Smooth muscle cell (in vitro differentiated cells): ENCODE results near the gene RNF38. TPM values are rescaled to one million over a fixed set of nuclear protein-coding genes. Genes with fewer than 3 reads are reported as not detected.

Experiments used
- DNase-seq: peaks from one replicate; lab custom pipeline; 2025; ENCODE audit not compliant: unreplicated experiment; lab: John Stamatoyannopoulos, UW
- H2AFZ ChIP-seq: fragments of 200-600 bp; sonication (generic); 2 replicates; pipeline ENCODE4 v1.6.0; 2016; ENCODE audit warnings: antibody characterized with exemption, low read depth, mild to moderate bottlenecking
- H3F3A ChIP-seq: fragments of 200-600 bp; sonication (generic); 2 replicates; pipeline ENCODE4 v1.6.0; 2017; ENCODE audit warnings: antibody characterized with exemption, low read depth
- H3K27ac ChIP-seq: fragments of 200-600 bp; sonication (generic); 2 replicates; pipeline ENCODE4 v1.5.1; 2016; ENCODE audit warnings: low read depth, mild to moderate bottlenecking
- H3K27me3 ChIP-seq: fragments of 200-600 bp; sonication (generic); 2 replicates; pipeline ENCODE4 v1.6.1; 2016; ENCODE audit warnings: low read depth, mild to moderate bottlenecking
- H3K36me3 ChIP-seq: fragments of 200-600 bp; sonication (generic); 2 replicates; pipeline ENCODE4 v1.5.1; 2016; ENCODE audit warnings: low read depth
- H3K4me1 ChIP-seq: fragments of 200-600 bp; sonication (generic); 2 replicates; pipeline ENCODE4 v1.5.1; 2016; ENCODE audit warnings: low read depth
- H3K4me2 ChIP-seq: fragments of 200-600 bp; sonication (generic); 2 replicates; pipeline ENCODE4 v1.6.0; 2016; ENCODE audit warnings: mild to moderate bottlenecking
- H3K4me3 ChIP-seq: fragments of 200-600 bp; sonication (generic); 2 replicates; pipeline ENCODE4 v1.5.1; 2016; ENCODE audit warnings: mild to moderate bottlenecking
- H3K79me2 ChIP-seq: fragments of 200-600 bp; sonication (generic); 2 replicates; pipeline ENCODE4 v1.6.0; 2016; ENCODE audit warnings: low read depth, mild to moderate bottlenecking
- H3K9ac ChIP-seq: fragments of 200-600 bp; sonication (generic); 2 replicates; pipeline ENCODE4 v1.6.0; 2016; ENCODE audit warnings: low read depth
- H3K9me3 ChIP-seq: fragments of 200-600 bp; sonication (generic); replicated peaks from 2 replicates; pipeline ENCODE4 v1.5.1; 2016; ENCODE audit warnings: low read depth
- H4K20me1 ChIP-seq: fragments of 200-600 bp; sonication (generic); 2 replicates; pipeline ENCODE4 v1.6.0; 2016; ENCODE audit warnings: low read depth
- CTCF ChIP-seq: fragments of 200-600 bp; sonication (generic); IDR thresholded peaks from 2 replicates; pipeline ENCODE4 v1.5.1; 2017; ENCODE audit warnings: borderline replicate concordance, mild to moderate bottlenecking, antibody characterized with exemption; ENCODE audit not compliant: insufficient read depth, poor library complexity, severe bottlenecking
- WGBS: methylation state at CpG from one replicate; pipeline ENCODE4 v1.1.7; 2016; ENCODE audit warnings: low lambda C conversion rate; 5-methylcytosine and 5-hydroxymethylcytosine counted together
- polyA plus RNA-seq: library from polyadenylated mRNA; unstranded; fragments of >200 nt; fragmentation: Nextera tagmentation; extraction: Ambion mirVana; gene quantifications from 2 replicates; pipeline ENCODE4 v1.2.1, GENCODE V29; 2016
- total RNA-seq: library from RNA; depleted of rRNA; stranded (reverse); fragments of >200 nt; gene quantifications from 2 replicates; pipeline ENCODE4 v1.2.3, GENCODE V29; 2014

RNF38 gene
- total and polyA plus RNA-seq, 2 experiments from 2014 or later: 10.1 to 27.5 TPM

GRCh38 chr9:36341936-36342577 is 58.0 kb downstream of the RNF38 start:
- H3K36me3 ChIP-seq: peaks cover 42% of the 10 kb centered on the region
- H4K20me1 ChIP-seq: no peaks in the 10 kb centered on the region
- H3F3A ChIP-seq: no peaks in the 10 kb centered on the region
- 92% methylated on average over 3 of the region's 3 CpGs for WGBS
- H3K27ac ChIP-seq: no peak overlapping the region
- no peak overlapping the region for H3K4me2 ChIP-seq
- no peaks in the 10 kb centered on the region for H3K9me3 ChIP-seq
- no peak overlapping the region for H3K9ac ChIP-seq
- no peaks in the 10 kb centered on the region for H3K27me3 ChIP-seq
- DNase-seq: no peak
- no peaks in the 10 kb centered on the region for H3K79me2 ChIP-seq
- no peak for TF ChIP-seq CTCF
- no peak overlapping the region for H3K4me3 ChIP-seq
- no peaks in the 10 kb centered on the region for H3K4me1 ChIP-seq
- no peak overlapping the region for H2AFZ ChIP-seq

GRCh38 chr9:36337865-36338264 is 62.2 kb downstream of the RNF38 start:
- Histone ChIP-seq H3K79me2 (no peaks in the 10 kb centered on the region), H3F3A (no peaks in the 10 kb centered on the region), H3K36me3 (peaks cover 28% of the 10 kb centered on the region)

GRCh38 chr9:36337002-36337401 is 63.1 kb downstream of the RNF38 start:
- Histone ChIP-seq H3K4me2 (no peak overlapping the region), H3K9me3 (no peaks in the 10 kb centered on the region), H3K36me3 (peaks cover 22% of the 10 kb centered on the region), H3K79me2 (no peaks in the 10 kb centered on the region), H3K4me3 (no peak overlapping the region), H3K9ac (no peak overlapping the region), H3K27me3 (no peaks in the 10 kb centered on the region), H3F3A (no peaks in the 10 kb centered on the region), H2AFZ (no peak overlapping the region), H3K4me1 (no peaks in the 10 kb centered on the region), H3K27ac (no peak overlapping the region), H4K20me1 (no peaks in the 10 kb centered on the region)
- 97% methylated on average over 2 of the region's 2 CpGs for WGBS
- TF ChIP-seq CTCF: no peak
- DNase-seq: no peak

More at GRCh38 chr9:36337865-36338264, 62.2 kb downstream of the RNF38 start:
- WGBS: 92% methylated on average over 1 of the region's 1 CpG
- DNase-seq: no peak
- H3K9me3 ChIP-seq: no peaks in the 10 kb centered on the region
- no peak for TF ChIP-seq CTCF
- H3K27me3 ChIP-seq: no peaks in the 10 kb centered on the region
- H3K27ac ChIP-seq: no peak overlapping the region
- no peaks in the 10 kb centered on the region for H4K20me1 ChIP-seq
- H3K4me1 ChIP-seq: no peaks in the 10 kb centered on the region
- no peak overlapping the region for H2AFZ ChIP-seq
- no peak overlapping the region for H3K9ac ChIP-seq
- H3K4me2 ChIP-seq: no peak overlapping the region
- no peak overlapping the region for H3K4me3 ChIP-seq
